Measurements from ENCODE around the gene FBXW2. TPM values are rescaled to one million over a fixed set of nuclear protein-coding genes. Genes with fewer than 3 reads are reported as not detected.

FBXW2 gene
- total and polyA plus RNA-seq, 3 donors from 2014 or later: 46.5 to 58.7 (median 52.9) TPM

DNA sequence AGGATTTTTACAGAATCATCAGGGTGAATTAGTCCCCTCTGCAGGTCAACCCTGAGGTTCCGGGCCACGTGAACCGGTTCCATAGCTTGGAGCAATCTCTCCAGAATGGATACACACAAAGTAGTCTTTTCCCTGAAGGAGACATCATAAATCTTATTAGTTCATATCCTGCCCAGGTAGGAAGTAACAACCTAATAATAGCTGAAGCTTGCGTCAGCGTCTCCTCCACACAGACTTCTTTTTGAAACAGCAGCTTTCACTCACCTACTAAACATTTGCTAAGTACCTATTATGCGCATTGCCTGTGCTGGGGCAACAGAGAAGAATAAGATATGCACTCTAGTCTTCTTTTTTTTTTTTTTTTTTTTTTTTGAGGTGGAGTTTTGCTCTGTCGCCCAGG, 40.1 kb upstream of the FBXW2 start:
- Histone ChIP-seq H3K9me3 (no peaks in the 10 kb centered on the region), H3K36me3 (ENCODE audit: low read depth, missing control alignments) (no peaks in the 10 kb centered on the region), H3K4me1 (no peaks in the 10 kb centered on the region), H3K27ac (no peak overlapping the region), H3K4me3 (no peak overlapping the region), H3K27me3 (no peaks in the 10 kb centered on the region)
- intact Hi-C loops (cut with DNase I; ENCODE audit: low total_unique reads): no loop called here
- 89 to 92% methylated on average over 7 of the region's 7 CpGs for WGBS, 2 donors
- TF ChIP-seq, protein P1, sequence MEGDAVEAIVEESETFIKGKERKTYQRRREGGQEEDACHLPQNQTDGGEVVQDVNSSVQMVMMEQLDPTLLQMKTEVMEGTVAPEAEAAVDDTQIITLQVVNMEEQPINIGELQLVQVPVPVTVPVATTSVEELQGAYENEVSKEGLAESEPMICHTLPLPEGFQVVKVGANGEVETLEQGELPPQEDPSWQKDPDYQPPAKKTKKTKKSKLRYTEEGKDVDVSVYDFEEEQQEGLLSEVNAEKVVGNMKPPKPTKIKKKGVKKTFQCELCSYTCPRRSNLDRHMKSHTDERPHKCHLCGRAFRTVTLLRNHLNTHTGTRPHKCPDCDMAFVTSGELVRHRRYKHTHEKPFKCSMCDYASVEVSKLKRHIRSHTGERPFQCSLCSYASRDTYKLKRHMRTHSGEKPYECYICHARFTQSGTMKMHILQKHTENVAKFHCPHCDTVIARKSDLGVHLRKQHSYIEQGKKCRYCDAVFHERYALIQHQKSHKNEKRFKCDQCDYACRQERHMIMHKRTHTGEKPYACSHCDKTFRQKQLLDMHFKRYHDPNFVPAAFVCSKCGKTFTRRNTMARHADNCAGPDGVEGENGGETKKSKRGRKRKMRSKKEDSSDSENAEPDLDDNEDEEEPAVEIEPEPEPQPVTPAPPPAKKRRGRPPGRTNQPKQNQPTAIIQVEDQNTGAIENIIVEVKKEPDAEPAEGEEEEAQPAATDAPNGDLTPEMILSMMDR (IDR thresholded peaks at IDR 0.05): no peak
- TF ChIP-seq POLR2A (IDR thresholded peaks at IDR 0.05): no peak
- no peak for DNase-seq

DNA sequence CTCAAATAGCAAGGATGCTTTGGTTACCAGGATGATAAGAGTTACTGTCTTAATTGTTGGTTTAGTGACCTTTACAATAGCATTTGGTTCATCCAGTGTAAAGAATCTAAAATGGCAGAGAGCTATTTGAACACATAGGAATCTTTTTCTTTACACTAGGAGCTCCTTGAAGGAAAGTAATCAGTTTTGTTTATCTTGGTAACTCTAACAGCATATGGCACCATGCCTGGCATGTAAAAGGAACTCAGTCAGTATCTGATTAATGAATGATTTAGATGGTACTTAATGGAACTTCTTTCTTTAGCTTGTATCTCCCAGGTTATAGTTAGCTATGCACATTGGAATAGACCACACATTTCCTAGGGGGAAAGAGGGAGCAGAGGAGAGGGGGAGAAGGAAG, 39.6 kb upstream of the FBXW2 start:
- intact Hi-C loops (cut with DNase I; ENCODE audit: low total_unique reads): no loop called here
- no peaks in the 10 kb centered on the region for H3K36me3 ChIP-seq (ENCODE audit: low read depth, missing control alignments)
- no peak overlapping the region for H3K4me3 ChIP-seq
- no peak overlapping the region for H3K27ac ChIP-seq
- H3K4me1 ChIP-seq: no peaks in the 10 kb centered on the region
- H3K27me3 ChIP-seq: no peaks in the 10 kb centered on the region
- TF ChIP-seq, protein P1 (IDR thresholded peaks at IDR 0.05): no peak
- TF ChIP-seq POLR2A (IDR thresholded peaks at IDR 0.05): no peak
- DNase-seq: no peak
- H3K9me3 ChIP-seq: no peaks in the 10 kb centered on the region

DNA sequence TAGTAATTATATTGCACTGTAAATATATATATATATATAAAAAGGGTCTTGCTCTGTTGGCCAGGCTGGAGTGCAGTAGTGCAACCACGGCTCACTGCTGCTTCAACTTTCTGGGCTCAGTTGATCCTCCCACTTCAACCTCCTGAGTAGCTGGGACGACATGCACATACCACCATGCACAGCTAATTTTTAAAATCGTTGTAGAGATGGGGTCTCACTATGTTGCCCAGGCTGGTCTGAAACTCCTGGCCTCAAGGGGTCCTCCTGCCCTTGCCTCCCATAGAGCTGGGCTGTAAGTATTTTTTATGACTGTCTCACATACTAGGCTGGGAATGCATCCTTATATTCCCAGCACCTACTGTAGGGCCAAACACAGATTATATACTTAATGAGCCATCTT, 37.6 kb upstream of the FBXW2 start:
- DNase-seq: no peak
- Histone ChIP-seq H3K4me3 (no peak overlapping the region), H3K4me1 (no peaks in the 10 kb centered on the region), H3K27me3 (no peaks in the 10 kb centered on the region), H3K36me3 (ENCODE audit: low read depth, missing control alignments) (no peaks in the 10 kb centered on the region), H3K27ac (no peak overlapping the region), H3K9me3 (no peaks in the 10 kb centered on the region)
- no peak for TF ChIP-seq POLR2A (IDR thresholded peaks at IDR 0.05)
- intact Hi-C loops (cut with DNase I; ENCODE audit: low total_unique reads): no loop called here
- 95 to 100% methylated on average over 3 of the region's 3 CpGs for WGBS, 2 donors

DNA sequence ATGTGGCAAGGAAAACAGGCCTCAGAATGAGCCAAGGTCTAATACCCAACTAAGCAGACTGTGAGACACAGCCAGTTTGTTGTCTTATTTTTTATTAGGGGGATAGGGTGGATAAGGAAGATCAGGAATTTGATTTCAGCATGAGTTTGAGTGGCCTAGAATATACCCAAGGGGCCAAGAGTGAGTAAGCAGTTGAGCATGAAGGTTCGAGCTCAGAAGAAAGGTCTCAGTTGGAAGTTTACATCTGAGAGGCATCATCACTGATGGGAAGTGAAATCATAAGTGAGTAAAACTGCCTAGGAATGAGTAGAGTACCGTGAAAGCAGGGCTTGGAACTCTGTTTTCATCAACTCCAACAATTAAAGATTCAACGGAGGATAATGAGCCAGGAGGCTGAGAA, 36.9 kb upstream of the FBXW2 start:
- intact Hi-C loops (cut with DNase I; ENCODE audit: low total_unique reads): no loop called here
- H3K36me3 ChIP-seq (ENCODE audit: low read depth, missing control alignments): no peaks in the 10 kb centered on the region
- H3K9me3 ChIP-seq: no peaks in the 10 kb centered on the region
- no peak for DNase-seq
- no peak overlapping the region for H3K27ac ChIP-seq
- H3K27me3 ChIP-seq: no peaks in the 10 kb centered on the region
- no peak overlapping the region for H3K4me3 ChIP-seq
- no peaks in the 10 kb centered on the region for H3K4me1 ChIP-seq
- WGBS, 2 donors: 91% methylated on average over 3 of the region's 3 CpGs
- TF ChIP-seq, protein P1 (IDR thresholded peaks at IDR 0.05): no peak
- no peak for TF ChIP-seq POLR2A (IDR thresholded peaks at IDR 0.05)

DNA sequence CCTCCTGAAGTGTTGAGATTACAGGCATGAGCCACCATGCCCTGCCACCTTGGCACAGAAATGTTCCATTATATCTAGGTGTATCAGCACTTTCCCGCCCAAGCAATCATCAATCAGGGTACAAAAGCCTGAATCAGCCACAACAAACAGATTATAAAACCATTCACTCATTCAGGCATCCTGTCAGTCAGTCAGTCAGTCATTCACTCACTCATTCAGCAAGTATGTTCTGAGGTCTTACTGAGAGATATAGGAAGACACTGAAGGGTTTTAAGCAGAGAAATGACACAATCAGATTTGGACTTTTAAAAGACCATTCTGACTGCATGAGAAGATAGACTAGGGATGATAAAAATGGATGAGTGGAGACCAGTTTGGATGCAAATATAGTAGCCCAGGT, 36.4 kb upstream of the FBXW2 start:
- WGBS, 2 donors: 93% methylated on average over 1 of the region's 1 CpG
- no peaks in the 10 kb centered on the region for H3K36me3 ChIP-seq (ENCODE audit: low read depth, missing control alignments)
- H3K27ac ChIP-seq: no peak overlapping the region
- no peak for TF ChIP-seq POLR2A (IDR thresholded peaks at IDR 0.05)
- TF ChIP-seq, protein P1 (IDR thresholded peaks at IDR 0.05): no peak
- intact Hi-C loops (cut with DNase I; ENCODE audit: low total_unique reads): no loop called here
- H3K9me3 ChIP-seq: no peaks in the 10 kb centered on the region
- no peak for DNase-seq
- H3K27me3 ChIP-seq: no peaks in the 10 kb centered on the region
- H3K4me1 ChIP-seq: no peaks in the 10 kb centered on the region
- H3K4me3 ChIP-seq: no peak overlapping the region
